Ecto neural progenitor cell (in vitro differentiated cells): ENCODE data around the gene AK5.

ENCODE experiments used
- DNase-seq: peaks from one replicate; pipeline ENCODE4 v3.0.0-alpha.2; 2018; ENCODE audit warnings: low spot score

Gene AK5

GRCh38 chr1:77592906-77593305 lies 311.1 kb downstream of the AK5 start:
- DNase-seq: no peak

GRCh38 chr1:77594366-77595112 lies 312.7 kb downstream of the AK5 start:
- DNase-seq: no peak

- no peak for DNase-seq
These were observed 315.5 kb downstream of the AK5 start for GRCh38 chr1:77597310-77597709.

GRCh38 chr1:77605246-77606026 lies 323.6 kb downstream of the AK5 start:
- no peak for DNase-seq

- no peak for DNase-seq
These were observed 327.1 kb downstream of the AK5 start for GRCh38 chr1:77608893-77609292.
